ENCODE results near the gene HOXD3.

Gene HOXD3

GRCh38 chr2:176132205-176133171, 24.6 kb upstream of the HOXD3 start:
- DNase-seq (ENCODE audit: low read depth) = no peak

GRCh38 chr2:176133389-176133788, 23.7 kb upstream of the HOXD3 start:
- no peak for DNase-seq (ENCODE audit: low read depth)

GRCh38 chr2:176134035-176134434, 23.1 kb upstream of the HOXD3 start:
- no peak for DNase-seq (ENCODE audit: low read depth)

GRCh38 chr2:176135035-176135440, 22.1 kb upstream of the HOXD3 start:
- DNase-seq (ENCODE audit: low read depth) = no peak

- DNase-seq (ENCODE audit: low read depth) = no peak
Observed at GRCh38 chr2:176136374-176137251, 20.5 kb upstream of the HOXD3 start.

GRCh38 chr2:176137252-176137580, 19.9 kb upstream of the HOXD3 start:
- DNase-seq (ENCODE audit: low read depth) = no peak

- DNase-seq (ENCODE audit: low read depth) = no peak
Observed at GRCh38 chr2:176137906-176138305, 19.2 kb upstream of the HOXD3 start.

- no peak for DNase-seq (ENCODE audit: low read depth)
Observed at GRCh38 chr2:176138526-176138922, 18.6 kb upstream of the HOXD3 start.

GRCh38 chr2:176138923-176139660, 18.0 kb upstream of the HOXD3 start:
- DNase-seq (ENCODE audit: low read depth) = no peak

GRCh38 chr2:176139661-176140512, 17.2 kb upstream of the HOXD3 start:
- DNase-seq (ENCODE audit: low read depth) = no peak

- peak; percentile 44 for DNase-seq (ENCODE audit: low read depth)
Observed at GRCh38 chr2:176140513-176141317, 16.4 kb upstream of the HOXD3 start.

- no peak for DNase-seq (ENCODE audit: low read depth)
Observed at GRCh38 chr2:176142281-176142680, 14.8 kb upstream of the HOXD3 start.

- DNase-seq (ENCODE audit: low read depth) = no peak
Observed at GRCh38 chr2:176145085-176145969, 11.8 kb upstream of the HOXD3 start.

GRCh38 chr2:176146101-176146500, 11.0 kb upstream of the HOXD3 start:
- no peak for DNase-seq (ENCODE audit: low read depth)

GRCh38 chr2:176146645-176147044, 10.5 kb upstream of the HOXD3 start:
- DNase-seq (ENCODE audit: low read depth) = no peak

- DNase-seq (ENCODE audit: low read depth) = no peak
Observed at GRCh38 chr2:176147210-176147799, 9.8 kb upstream of the HOXD3 start.

GRCh38 chr2:176147800-176148496, 9.2 kb upstream of the HOXD3 start:
- no peak for DNase-seq (ENCODE audit: low read depth)

GRCh38 chr2:176148751-176149421, 8.2 kb upstream of the HOXD3 start:
- DNase-seq (ENCODE audit: low read depth) = no peak
